NCI-H526 (cell line): ENCODE results near the gene BRD4.
"Not testable (repeated sequence)": the region's sequence is repeated elsewhere in the genome, so short reads cannot be mapped to it uniquely, and the experiment has no call there.

Experiments used
- DNase-seq, 2 experiments: peaks; one replicate each; lab custom pipeline; 2025; lab: John Stamatoyannopoulos, UW

BRD4 gene

GRCh38 chr19:15360015-15360414 lies 27.7 kb upstream of the BRD4 start:
- DNase-seq, result not testable (repeated sequence)

- DNase-seq, result no peak
Measured at GRCh38 chr19:15358918-15359317, 26.6 kb upstream of the BRD4 start.

DNA sequence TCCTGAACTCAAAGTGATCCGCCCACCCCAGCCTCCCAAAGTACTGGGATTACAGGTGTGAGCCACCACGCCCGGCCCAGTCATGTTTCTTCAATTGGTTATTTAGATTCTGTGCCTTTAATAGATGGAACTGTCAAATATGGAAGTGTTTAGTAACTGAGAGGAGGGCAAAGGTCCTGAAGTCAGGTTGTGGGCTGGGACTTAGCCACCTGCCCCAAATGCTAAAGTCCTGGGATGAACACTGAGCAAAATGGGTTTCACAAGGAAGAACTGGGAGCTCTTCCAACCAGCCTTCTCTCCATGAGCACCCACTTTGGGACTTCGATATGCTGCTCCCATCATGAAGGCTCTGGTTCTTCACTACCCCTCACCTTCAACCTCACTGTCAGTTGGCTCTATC lies 25.6 kb upstream of the BRD4 start:
- no peak for DNase-seq

GRCh38 chr19:15354566-15355296 lies 22.4 kb upstream of the BRD4 start:
- no peak for DNase-seq

GRCh38 chr19:15353908-15354307 lies 21.6 kb upstream of the BRD4 start:
- DNase-seq, result no peak

DNA sequence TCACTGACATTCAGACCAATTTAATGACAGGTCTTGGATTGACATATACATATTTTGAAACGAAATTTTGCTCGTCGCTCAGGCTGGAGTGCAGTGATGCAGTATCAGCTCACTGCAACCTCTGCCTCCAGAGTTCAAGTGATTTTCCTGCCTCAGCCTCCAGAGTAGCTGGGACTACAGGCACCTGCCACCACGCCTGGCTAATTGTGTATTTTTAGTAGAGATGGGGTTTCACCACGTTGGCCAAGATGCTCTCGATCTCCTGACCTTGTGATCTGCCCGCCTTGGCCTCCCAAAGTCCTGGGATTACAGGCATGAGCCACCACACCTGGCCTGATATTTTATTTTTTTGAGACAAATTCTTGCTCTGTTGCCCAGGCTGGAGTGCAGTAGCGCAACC lies 20.2 kb upstream of the BRD4 start:
- DNase-seq, result not testable (repeated sequence)

DNA sequence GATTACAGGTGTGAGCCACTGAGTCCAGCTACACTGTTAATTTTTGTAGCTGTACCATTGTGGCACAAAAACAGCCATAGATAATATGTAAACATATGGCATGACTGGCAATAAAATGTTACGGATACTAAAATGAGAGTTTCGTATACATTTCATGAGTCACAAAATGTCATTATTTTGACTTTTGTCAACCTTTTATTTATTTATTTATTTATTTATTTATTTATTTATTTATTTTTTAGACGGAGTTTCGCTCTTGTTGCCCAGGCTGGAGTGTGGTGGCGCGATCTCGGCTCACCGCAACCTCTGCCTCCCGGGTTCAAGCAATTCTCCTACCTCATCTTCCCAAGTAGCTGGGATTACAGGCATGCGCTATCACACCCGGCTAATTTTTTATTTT lies 9.0 kb upstream of the BRD4 start:
- DNase-seq, result not testable (repeated sequence)

- DNase-seq, result no peak
Measured at GRCh38 chr19:15340086-15340485, 7.7 kb upstream of the BRD4 start.

GRCh38 chr19:15337202-15337601 lies 4.9 kb upstream of the BRD4 start:
- no peak for DNase-seq

- not testable (repeated sequence) for DNase-seq
Measured at GRCh38 chr19:15335992-15336391, 3.7 kb upstream of the BRD4 start.

DNA sequence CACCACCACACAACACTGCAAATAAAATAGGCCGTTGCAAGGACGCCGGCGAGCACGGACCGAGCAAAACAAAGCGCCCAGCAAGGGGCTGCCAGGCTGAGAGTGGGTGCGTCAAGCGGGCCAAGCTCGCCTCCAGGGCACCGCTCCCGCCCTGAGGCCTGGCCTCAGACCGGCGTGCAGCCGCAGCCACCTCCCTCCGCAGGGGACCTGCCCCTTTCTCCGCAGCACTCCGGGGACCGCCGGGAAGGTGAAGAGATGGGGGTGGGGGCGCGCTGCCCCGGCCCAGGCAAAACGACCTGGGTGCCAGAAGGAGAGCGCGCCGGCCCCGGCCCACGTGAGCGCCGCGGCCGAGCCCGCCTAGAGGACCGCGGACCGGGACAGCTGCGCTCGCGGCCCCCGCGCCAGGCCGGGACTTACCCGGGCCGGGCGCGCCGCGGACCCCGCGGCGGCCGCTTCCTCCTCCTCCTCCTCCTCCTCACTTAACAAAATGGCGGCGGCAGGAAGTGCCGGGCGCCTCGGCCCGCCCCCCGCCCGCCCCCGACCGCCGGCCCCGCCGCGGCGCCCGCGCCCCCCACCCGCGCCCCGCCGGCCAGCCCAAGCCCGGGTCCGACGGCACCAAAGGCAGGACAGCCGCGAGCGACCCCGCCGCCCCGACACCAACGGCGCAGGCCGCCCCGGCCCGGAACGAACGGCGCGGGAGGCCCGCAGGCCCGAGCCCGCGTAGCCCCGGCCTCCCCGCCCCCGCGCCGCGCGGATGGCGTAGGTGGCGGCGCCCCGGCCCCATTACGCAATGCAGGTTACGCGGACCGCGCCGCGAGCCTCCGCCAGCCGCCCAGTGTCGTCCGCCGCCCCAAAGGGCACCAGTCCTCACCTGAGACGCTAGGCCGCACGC lies 674 bp downstream of the BRD4 start:
- DNase-seq, result peak in 1 of 2 experiments; percentile 34

DNA sequence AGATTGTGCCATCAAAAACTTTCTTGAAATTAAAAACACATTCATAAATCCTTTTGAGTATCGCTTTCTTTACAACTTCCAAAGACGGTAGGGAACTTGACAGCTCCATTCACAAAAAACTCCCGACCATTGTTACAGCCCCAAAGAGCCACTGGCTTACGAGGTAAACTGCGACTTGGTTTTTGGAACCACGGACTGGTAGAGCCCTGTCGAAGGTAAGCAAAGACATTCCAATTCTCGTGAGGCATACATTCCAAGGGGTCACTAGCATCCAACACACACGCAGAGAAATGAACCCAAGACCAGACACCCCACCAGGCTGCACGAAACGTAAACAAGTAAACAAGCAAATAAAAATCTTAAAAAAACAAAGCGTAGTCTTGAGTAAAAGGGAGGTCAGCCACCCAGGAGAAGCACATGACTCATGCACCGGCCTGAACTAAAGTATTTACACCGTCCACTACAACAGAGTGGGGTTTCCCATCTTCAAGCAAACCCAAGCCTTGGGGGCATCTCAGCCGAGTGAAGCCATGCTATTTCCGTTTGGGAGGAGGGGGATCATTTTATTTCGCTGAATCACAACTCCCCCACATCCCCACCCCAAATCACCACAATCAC lies 1.4 kb downstream of the BRD4 start:
- DNase-seq, result no peak

GRCh38 chr19:15328312-15328711 lies 4.0 kb downstream of the BRD4 start:
- peak; percentile 21 to 37 for DNase-seq

GRCh38 chr19:15324791-15325519 lies 7.4 kb downstream of the BRD4 start:
- DNase-seq, result no peak

DNA sequence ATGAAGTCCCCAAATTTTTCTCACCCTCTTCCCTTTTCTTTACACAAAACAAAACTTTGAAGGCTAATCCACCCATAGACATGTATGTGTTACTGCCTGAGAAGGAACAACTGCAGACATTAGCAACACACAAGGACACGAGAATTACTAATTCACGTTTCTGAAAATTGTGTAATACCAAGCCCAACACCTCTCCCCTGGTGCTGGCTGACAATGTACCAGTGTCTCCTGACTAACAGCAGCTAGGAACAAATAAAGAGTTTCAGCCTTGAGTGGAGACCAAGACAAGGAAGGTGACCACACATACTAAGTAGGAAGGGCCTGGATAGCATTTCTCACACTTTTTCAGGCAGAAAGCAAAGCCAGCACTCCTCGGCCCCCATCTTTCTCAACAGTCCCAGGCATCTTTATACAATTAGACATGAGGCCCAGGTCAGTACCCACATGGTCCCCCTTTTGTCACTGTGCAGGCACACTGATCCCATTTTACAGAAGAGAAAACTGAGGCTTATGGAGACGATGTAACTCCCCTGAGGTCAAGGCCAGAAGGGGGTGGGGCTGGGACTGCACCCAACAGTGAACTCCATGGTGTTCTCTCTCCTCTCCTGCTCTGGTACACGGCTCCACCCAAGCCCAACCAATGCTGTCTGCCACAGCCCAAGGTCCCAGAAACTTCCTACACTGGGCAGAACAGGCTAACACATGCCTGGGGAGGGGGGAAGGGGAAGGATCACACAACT lies 8.7 kb downstream of the BRD4 start:
- DNase-seq, result no peak

DNA sequence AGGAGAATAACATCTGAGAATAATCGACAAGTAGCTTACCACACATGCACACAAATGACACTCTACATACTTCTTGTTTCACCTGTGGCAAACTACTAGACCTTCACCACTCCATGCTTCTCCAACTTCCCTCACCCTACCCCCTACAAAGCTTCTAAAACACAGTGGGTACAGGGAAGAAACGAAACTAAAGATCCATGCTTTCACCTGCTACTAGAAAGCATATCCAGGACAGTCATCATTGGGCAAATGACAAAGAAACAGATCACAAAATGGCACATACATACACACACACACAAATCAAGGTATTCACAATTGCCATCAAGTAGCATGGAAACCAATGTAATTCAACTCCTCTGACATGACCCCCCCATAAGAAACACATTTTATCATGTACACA lies 10.6 kb downstream of the BRD4 start:
- DNase-seq, result no peak

DNA sequence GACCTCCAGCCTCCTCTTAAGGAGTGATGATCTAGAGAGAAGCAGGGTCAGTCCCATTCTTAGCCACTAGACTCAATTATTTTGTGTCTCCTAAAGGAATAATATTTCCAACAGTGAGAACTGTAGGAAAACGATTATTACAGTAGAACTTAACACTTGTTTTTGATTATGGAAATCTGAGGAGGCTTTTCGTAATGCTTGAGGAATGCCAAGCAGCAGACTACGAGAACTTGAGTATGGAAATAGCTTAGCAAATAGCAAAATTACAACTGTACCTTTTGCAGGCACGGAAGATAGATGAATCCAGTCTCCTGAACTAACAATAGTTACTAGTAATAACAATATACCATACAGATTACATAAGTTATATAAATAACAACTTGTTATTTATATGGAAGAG lies 12.2 kb downstream of the BRD4 start:
- DNase-seq, result no peak

- no peak for DNase-seq
Measured at GRCh38 chr19:15318241-15318691, 14.1 kb downstream of the BRD4 start.

DNA sequence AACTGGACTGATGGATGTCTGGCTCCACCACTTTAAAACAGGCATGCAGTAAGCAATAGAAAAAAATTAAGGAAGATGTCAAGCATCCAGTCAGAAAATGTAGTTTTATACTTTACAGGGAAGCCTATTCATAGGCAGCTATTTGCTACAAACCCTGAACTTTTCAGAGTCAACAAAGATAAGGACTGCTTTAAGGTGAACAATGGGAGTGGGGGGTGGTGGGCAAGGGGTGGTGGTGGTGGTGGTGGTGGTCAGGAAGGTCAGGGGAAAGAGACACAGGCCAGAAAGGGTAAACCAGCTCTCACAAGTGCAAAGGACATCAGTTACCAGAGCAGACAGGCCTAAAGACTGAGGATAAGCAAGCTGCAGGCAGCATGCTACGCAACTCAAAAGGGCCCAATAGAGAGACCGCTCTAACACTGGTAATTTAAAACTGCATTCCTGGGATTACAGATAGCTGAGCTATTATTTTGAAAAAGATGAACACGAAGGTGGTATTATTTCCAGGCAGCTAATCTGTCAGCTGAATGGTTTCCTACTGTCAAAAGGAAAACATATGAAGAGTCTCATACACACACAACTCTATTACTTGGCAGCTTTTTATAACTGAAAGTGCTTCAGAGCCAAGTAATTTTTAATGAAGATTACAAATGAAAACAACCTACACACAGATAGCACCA lies 14.8 kb downstream of the BRD4 start:
- DNase-seq, result no peak

DNA sequence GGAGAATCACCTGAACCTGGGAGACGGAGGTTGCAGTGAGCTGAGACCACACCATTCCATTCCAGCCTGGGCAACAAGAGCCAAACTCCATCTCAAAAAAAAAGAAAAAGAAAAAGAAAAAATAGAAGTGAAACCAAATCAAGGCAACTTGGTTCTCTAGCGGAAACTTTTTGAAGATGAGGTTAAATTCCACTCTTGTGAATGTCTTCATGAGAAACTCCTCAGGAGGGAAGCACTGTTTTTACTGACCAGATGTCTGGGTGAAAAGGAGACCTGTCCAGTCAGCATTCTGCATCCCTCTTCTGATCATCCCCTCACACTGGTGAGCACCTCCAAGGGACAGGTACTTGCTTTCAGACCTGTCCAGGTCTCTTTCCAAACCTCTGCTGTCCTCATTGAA lies 15.8 kb downstream of the BRD4 start:
- DNase-seq, result no peak

DNA sequence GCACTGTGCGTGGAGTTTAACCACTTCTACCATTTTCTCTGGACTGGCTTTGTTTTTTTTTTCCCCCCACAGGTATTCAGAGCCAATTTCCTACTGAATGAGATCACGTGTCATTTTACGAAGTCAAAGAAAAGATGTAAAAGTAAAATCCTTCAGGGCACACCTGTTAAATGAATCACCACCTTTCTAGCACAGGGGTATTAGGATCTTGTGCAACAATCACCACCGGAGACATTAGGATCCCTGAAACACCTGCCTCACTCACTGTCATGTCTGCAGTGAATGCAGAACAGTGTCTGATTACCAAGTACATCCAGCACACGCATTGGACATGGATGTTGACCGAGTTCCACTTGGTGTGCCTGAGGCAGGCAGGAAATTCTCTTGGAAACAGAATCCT lies 17.2 kb downstream of the BRD4 start:
- no peak for DNase-seq
